Measurements from ENCODE around the gene ZCCHC4. TPM values are rescaled to one million over a fixed set of nuclear protein-coding genes. Genes with fewer than 3 reads are reported as not detected.

Gene ZCCHC4
- total and polyA plus RNA-seq, 2 donors from 2014 or later, result 4.3 to 8.4 TPM

DNA sequence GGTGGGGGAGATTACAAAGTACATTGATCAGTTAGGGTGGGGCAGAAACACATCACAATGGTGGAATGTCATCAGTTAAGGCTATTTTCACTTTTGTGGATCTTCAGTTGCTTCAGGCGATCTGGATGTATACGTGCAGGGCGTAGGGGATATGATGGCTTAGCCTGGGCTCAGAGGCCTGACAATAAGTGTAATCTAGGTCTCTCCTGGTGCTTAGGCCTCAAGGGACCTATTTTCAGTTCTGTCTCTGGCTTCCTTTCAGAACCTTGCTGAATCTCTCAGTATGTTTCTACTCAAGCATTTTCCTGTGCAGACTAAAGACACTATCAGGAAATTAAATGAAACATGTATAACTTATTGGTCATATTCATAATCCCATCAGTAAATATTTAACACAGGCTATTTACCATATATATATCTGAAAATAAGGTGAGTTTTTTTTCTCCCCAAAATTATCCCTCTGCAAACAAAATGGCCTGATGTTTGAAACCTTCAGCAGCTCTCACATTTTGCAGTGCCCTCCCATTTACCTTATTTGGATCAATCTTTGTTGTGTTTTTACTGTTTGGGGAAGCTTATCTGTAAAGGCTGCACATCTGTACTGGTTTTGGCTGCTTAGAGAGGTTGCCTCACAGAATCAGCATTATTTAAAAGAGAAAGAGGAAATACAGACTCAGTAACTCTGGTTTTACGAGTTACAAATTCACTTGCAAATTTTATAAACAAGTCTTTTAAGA is 2.3 kb upstream of the ZCCHC4 start:
- H3K4me3 ChIP-seq (ENCODE audit: low read length in 3 of 3), result no peak overlapping the region
- no peak overlapping the region for H3K27ac ChIP-seq (ENCODE audit: low read depth in 2 of 2, low read length in 2 of 2)
- H3K36me3 ChIP-seq (ENCODE audit: control insufficient read depth in 2 of 3, insufficient read depth in 3 of 3, low read length in 3 of 3), result no peaks in the 10 kb centered on the region
- FAIRE-seq, result no peak
- no peaks in the 10 kb centered on the region for H3K4me1 ChIP-seq (ENCODE audit: control insufficient read depth in 2 of 3, insufficient read depth in 2 of 3, low read depth in 1 of 3, low read length in 3 of 3)
- DNase-seq, result no peak
- TF ChIP-seq, protein P1, sequence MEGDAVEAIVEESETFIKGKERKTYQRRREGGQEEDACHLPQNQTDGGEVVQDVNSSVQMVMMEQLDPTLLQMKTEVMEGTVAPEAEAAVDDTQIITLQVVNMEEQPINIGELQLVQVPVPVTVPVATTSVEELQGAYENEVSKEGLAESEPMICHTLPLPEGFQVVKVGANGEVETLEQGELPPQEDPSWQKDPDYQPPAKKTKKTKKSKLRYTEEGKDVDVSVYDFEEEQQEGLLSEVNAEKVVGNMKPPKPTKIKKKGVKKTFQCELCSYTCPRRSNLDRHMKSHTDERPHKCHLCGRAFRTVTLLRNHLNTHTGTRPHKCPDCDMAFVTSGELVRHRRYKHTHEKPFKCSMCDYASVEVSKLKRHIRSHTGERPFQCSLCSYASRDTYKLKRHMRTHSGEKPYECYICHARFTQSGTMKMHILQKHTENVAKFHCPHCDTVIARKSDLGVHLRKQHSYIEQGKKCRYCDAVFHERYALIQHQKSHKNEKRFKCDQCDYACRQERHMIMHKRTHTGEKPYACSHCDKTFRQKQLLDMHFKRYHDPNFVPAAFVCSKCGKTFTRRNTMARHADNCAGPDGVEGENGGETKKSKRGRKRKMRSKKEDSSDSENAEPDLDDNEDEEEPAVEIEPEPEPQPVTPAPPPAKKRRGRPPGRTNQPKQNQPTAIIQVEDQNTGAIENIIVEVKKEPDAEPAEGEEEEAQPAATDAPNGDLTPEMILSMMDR (IDR thresholded peaks at IDR 0.05; ENCODE audit: borderline replicate concordance, extremely low read depth, insufficient read depth), result no peak
- H3K27me3 ChIP-seq (ENCODE audit: control insufficient read depth, insufficient read depth, low read length), result no peaks in the 10 kb centered on the region
- H3K9me3 ChIP-seq (ENCODE audit: control insufficient read depth in 2 of 3, insufficient read depth in 1 of 3, low read length in 3 of 3), result no peaks in the 10 kb centered on the region
- no peak overlapping the region for H3K9ac ChIP-seq (ENCODE audit: low read length in 3 of 3)
- intact Hi-C loops (cut with DNase I), result no loop called here

DNA sequence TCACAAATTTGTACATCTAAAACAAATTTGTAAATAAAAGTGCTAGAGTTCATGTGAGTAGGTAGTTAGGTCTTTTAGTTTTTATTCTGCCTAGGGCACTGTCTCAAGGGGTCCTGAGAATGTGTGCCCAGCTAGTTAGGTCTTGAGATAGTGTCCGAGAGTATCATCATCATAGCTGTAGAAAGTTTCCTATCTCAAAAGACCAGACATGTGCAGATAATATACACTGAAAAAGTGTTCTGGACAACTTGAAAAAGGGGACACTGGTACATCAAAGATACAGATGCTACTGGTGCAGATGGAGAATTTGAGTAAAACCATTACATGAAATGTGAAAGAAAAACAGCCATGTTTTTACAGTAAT is 1.8 kb upstream of the ZCCHC4 start:
- intact Hi-C loops (cut with DNase I), result no loop called here
- FAIRE-seq, result no peak

DNA sequence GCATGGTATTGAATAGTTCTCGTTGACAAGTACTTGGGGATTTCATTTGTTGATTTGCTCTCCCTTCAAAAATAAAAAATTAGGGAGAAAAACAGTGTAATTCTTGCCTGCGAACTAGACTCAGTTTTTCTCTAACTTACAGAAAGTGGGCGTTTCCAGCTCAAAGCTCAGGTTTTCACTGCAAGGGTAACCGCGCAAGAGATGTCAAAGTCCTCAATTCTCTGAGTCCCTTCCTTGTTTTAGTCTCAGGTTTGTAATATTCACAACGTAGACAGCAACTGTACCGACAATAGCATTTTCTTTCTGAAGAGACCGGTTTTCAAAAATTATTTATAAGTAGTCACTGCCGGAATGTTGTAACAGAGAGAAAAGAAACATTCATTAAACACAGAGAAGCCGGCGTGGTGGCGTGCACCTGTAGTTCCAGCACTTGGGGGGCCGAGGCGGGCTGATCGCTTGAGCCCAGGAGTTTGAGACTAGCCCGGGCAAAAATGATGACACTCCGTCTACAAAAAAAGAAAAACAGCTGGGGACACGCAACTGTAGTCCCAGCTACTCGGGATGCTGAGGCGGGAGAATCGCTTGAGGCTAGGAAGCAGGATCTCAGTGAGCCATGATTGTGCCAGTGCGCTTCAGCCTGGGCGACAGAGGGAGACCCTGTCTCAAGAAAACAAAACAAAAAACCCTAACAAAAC is 774 bp downstream of the ZCCHC4 start:
- intact Hi-C loops (cut with DNase I), result no loop called here
- H3K36me3 ChIP-seq (ENCODE audit: control insufficient read depth in 2 of 3, insufficient read depth in 3 of 3, low read length in 3 of 3), result peaks cover 0 to 4% (median 0%) of the 10 kb centered on the region in 3 donors
- H3K9me3 ChIP-seq (ENCODE audit: control insufficient read depth in 2 of 3, insufficient read depth in 1 of 3, low read length in 3 of 3), result no peaks in the 10 kb centered on the region
- no peaks in the 10 kb centered on the region for H3K27me3 ChIP-seq (ENCODE audit: control insufficient read depth, insufficient read depth, low read length)
- peak overlapping the region in 2 of 3 donors; percentile 69 to 78 for H3K9ac ChIP-seq (ENCODE audit: low read length in 3 of 3)
- TF ChIP-seq, protein P1 (IDR thresholded peaks at IDR 0.05; ENCODE audit: borderline replicate concordance, extremely low read depth, insufficient read depth), result no peak
- H3K4me3 ChIP-seq (ENCODE audit: low read length in 3 of 3), result peak overlapping the region; percentile 66 to 92 (median 87)
- H3K27ac ChIP-seq (ENCODE audit: low read depth in 2 of 2, low read length in 2 of 2), result peak overlapping the region in 1 of 2 donors; percentile 66
- peak in 3 of 5 donors; percentile 33 to 64 (median 41) for DNase-seq
- FAIRE-seq, result no peak
- H3K4me1 ChIP-seq (ENCODE audit: control insufficient read depth in 2 of 3, insufficient read depth in 2 of 3, low read depth in 1 of 3, low read length in 3 of 3), result no peaks in the 10 kb centered on the region

More for the DNA sequence above, 1.8 kb upstream of the ZCCHC4 start:
- TF ChIP-seq, protein P1 (IDR thresholded peaks at IDR 0.05; ENCODE audit: borderline replicate concordance, extremely low read depth, insufficient read depth), result no peak
- H3K27ac ChIP-seq (ENCODE audit: low read depth in 2 of 2, low read length in 2 of 2), result no peak overlapping the region
- H3K9ac ChIP-seq (ENCODE audit: low read length in 3 of 3), result no peak overlapping the region
- no peaks in the 10 kb centered on the region for H3K9me3 ChIP-seq (ENCODE audit: control insufficient read depth in 2 of 3, insufficient read depth in 1 of 3, low read length in 3 of 3)
- H3K4me3 ChIP-seq (ENCODE audit: low read length in 3 of 3), result no peak overlapping the region
- no peaks in the 10 kb centered on the region for H3K4me1 ChIP-seq (ENCODE audit: control insufficient read depth in 2 of 3, insufficient read depth in 2 of 3, low read depth in 1 of 3, low read length in 3 of 3)
- no peaks in the 10 kb centered on the region for H3K27me3 ChIP-seq (ENCODE audit: control insufficient read depth, insufficient read depth, low read length)
- H3K36me3 ChIP-seq (ENCODE audit: control insufficient read depth in 2 of 3, insufficient read depth in 3 of 3, low read length in 3 of 3), result peaks cover 0 to under 1% (median 0%) of the 10 kb centered on the region in 3 donors
- DNase-seq, result no peak

Data from kidney (tissue), 14 donors.